Heart right ventricle (tissue), 16 donors: ENCODE measurements around the gene RUNX1. TPM values are rescaled to one million over a fixed set of nuclear protein-coding genes. Genes with fewer than 3 reads are reported as not detected.

ENCODE experiments used
- ATAC-seq, 8 donors: fragments of 200-7000 bp; cut with Tn5 transposase; one replicate each; pipeline ENCODE4 v1.9.1; 2020; ENCODE audit warnings: mild to moderate bottlenecking in 8 of 8, moderate library complexity in 8 of 8, moderate number of reproducible peaks in 1 of 8
- DNase-seq, 2 donors: peaks; one replicate each; pipeline ENCODE4 v3.0.0-alpha.2; 2020
- H3K27ac ChIP-seq, 10 donors: fragments of 200-600 bp; sonication (generic) in 2 of 10; one replicate each; pipeline versions ENCODE4 v1.5.0 to v1.8.0; 2020 to 2022; ENCODE audit warnings: mild to moderate bottlenecking in 3 of 10
- H3K27me3 ChIP-seq, 7 donors: fragments of 200-600 bp; one replicate each; pipeline ENCODE4 v1.8.0; 2021 to 2022; ENCODE audit warnings: mild to moderate bottlenecking in 2 of 7
- H3K36me3 ChIP-seq, 9 donors: fragments of 200-600 bp; sonication (generic) in 1 of 9; one replicate each; pipeline versions ENCODE4 v1.5.0 to v1.8.0; 2020 to 2022; ENCODE audit warnings: mild to moderate bottlenecking in 2 of 9
- H3K4me1 ChIP-seq, 9 donors: fragments of 200-600 bp; sonication (generic) in 1 of 9; one replicate each; pipeline versions ENCODE4 v1.5.0 to v1.8.0; 2020 to 2022; ENCODE audit warnings: mild to moderate bottlenecking in 4 of 9
- H3K4me3 ChIP-seq, 10 donors: fragments of 200-600 bp; sonication (generic) in 2 of 10; one replicate each; pipeline versions ENCODE4 v1.5.0 to v1.8.0; 2020 to 2022; ENCODE audit warnings: mild to moderate bottlenecking in 7 of 10, moderate library complexity in 2 of 10
- H3K9me3 ChIP-seq, 11 donors: fragments of 200-600 bp in 10 of 11; sonication (generic) in 2 of 11; one replicate each; pipeline versions ENCODE4 v1.5.0 to v1.8.0; 2013 to 2022; ENCODE audit warnings: mild to moderate bottlenecking in 2 of 11, control low read depth in 1 of 11, moderate library complexity in 1 of 11
- WGBS, 2 donors: extraction: QIAGEN DNeasy Blood & Tissue Kit; methylation state at CpG; one replicate each; pipeline ENCODE4 v1.1.7; 2013; ENCODE audit warnings: inconsistent platforms in 1 of 2; 5-methylcytosine and 5-hydroxymethylcytosine counted together
- intact Hi-C, 10 donors: fragments of 100-400 bp; cut with DNase I; formaldehyde crosslinking; loops; one replicate each; pipeline versions ENCODE4 v1.11.1 to v1.14.2; 2022
- polyA plus RNA-seq, 2 donors: library from polyadenylated mRNA; stranded (reverse); fragments of 200-250 nt; gene quantifications; one replicate each; pipeline ENCODE4 v1.2.3, GENCODE V29; 2013
- total RNA-seq, 10 donors: library from RNA; stranded (reverse); fragmentation: NEBNext Ultra II Directional in 3 of 10; extraction: Animal tissue kit (Norgen Biotek cat#: 25700) in 3 of 10; gene quantifications; one replicate each; pipeline versions ENCODE4 v1.2.1 to v1.2.4, GENCODE V29; 2021 to 2023
- TF ChIP-seq, protein P1 (sequence below), 9 donors: fragments of 200-600 bp; sonication (generic) in 2 of 9; IDR thresholded peaks; one replicate each; pipeline versions ENCODE4 v1.5.0 to v1.8.0; 2021 to 2022; ENCODE audit warnings: antibody characterized with exemption in 9 of 9, mild to moderate bottlenecking in 5 of 9, moderate library complexity in 1 of 9
- donor health status: Arrhythmogenic right ventricular cardiomyopathy.
- donor health status: ischemic (EF 13 %, LVEDD 7.1; RV severe dilation, severe dysfunction).
- donor health status: healthy with polysubstance abuse.
- donor health status: DM: no; HTN: yes; CAD: no.
- donor health status: DM: no; HTN: no; CAD: no.
- donor health status: ischemic (EF 25% LVEDD 6.9; RV normal size, moderate dysfunction).
- donor health status: ischemic (EF 25% LVEDD 5.7; RV mildly dilated, moderate dysfunction).
- donor health status: healthy.
- donor health status: DM: yes; HTN: yes; CAD: no.
- donor health status: Ischemic cardiomyopathy.
- donor health status: ischemic (EF 35%, LVEDD 5.7; RV mildly dilated, moderate dysfunction).
- donor health status: nonischemic (EF 11% LVEDD 7.7; RV severe dilation, severe dysfunction).
- donor health status: DM: yes; HTN: yes; CAD: no.
- donor health status: PGD.
- donor health status: ischemic (EF 29% LVEDD 5.4; RV normal size, mild dysfunction).
- donor health status: nonischemic (EF 23%, LVEDD 6.1; RV moderate dilation, normal function).

Gene RUNX1
- total and polyA plus RNA-seq, 12 donors, result 0.88 to 29.3 (median 3.5) TPM

DNA sequence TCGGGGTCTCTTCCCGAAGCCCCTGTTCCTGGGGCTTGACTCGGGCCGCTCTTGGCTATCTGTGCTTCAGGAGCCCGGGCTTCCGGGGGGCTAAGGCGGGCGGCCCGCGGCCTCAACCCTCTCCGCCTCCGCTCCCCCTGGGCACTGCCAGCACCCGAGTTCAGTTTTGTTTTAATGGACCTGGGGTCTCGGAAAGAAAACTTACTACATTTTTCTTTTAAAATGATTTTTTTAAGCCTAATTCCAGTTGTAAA lies 158.7 kb downstream of the RUNX1 start:
- peak overlapping the region; percentile 18 to 76 (median 66) for H3K4me3 ChIP-seq
- peak overlapping the region in 8 of 10 donors; percentile 82 to 99 (median 94) for H3K27ac ChIP-seq
- ATAC-seq (no peak), DNase-seq (no peak)
- peaks cover 3 to 81% (median 70%) of the 10 kb centered on the region in 7 donors for H3K27me3 ChIP-seq
- H3K9me3 ChIP-seq, result no peaks in the 10 kb centered on the region
- H3K4me1 ChIP-seq, result peaks cover 0 to 46% (median 25%) of the 10 kb centered on the region in 9 donors
- intact Hi-C loops, result loop anchor here in 6 of 10 donors (2.0 to 10.0 kb wide), 9 partner anchors 314 to 952 kb away; no protein-coding TSS in a partner anchor
- 7 to 13% methylated on average over 14 of the region's 14 CpGs for WGBS, 2 donors
- H3K36me3 ChIP-seq, result peaks cover 0 to 5% (median 0%) of the 10 kb centered on the region in 9 donors
- TF ChIP-seq, protein P1, sequence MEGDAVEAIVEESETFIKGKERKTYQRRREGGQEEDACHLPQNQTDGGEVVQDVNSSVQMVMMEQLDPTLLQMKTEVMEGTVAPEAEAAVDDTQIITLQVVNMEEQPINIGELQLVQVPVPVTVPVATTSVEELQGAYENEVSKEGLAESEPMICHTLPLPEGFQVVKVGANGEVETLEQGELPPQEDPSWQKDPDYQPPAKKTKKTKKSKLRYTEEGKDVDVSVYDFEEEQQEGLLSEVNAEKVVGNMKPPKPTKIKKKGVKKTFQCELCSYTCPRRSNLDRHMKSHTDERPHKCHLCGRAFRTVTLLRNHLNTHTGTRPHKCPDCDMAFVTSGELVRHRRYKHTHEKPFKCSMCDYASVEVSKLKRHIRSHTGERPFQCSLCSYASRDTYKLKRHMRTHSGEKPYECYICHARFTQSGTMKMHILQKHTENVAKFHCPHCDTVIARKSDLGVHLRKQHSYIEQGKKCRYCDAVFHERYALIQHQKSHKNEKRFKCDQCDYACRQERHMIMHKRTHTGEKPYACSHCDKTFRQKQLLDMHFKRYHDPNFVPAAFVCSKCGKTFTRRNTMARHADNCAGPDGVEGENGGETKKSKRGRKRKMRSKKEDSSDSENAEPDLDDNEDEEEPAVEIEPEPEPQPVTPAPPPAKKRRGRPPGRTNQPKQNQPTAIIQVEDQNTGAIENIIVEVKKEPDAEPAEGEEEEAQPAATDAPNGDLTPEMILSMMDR (IDR thresholded peaks at IDR 0.05), result no peak

DNA sequence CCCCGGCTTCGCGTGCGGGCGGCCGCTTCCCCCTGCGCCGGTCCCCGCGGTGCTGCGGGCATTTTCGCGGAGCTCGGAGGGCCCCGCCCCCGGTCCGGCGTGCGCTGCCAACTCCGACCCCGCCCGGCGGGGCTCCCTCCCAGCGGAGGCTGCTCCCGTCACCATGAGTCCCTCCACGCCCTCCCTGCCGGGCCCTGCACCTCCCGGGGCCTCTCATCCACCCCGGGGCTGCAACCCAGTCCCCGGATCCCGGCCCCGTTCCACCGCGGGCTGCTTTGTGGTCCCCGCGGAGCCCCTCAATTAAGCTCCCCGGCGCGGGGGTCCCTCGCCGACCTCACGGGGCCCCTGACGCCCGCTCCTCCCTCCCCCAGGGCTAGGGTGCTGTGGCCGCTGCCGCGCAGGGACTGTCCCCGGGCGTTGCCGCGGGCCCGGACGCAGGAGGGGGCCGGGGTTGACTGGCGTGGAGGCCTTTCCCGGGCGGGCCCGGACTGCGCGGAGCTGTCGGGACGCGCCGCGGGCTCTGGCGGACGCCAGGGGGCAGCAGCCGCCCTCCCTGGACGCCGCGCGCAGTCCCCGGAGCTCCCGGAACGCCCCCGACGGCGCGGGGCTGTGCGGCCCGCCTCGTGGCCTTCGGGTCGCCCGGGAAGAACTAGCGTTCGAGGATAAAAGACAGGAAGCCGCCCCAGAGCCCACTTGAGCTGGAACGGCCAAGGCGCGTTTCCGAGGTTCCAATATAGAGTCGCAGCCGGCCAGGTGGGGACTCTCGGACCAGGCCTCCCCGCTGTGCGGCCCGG lies 159.2 kb downstream of the RUNX1 start:
- peak overlapping the region; percentile 53 to 76 (median 68) for H3K4me3 ChIP-seq
- TF ChIP-seq, protein P1 (IDR thresholded peaks at IDR 0.05), result peak; percentile 61 to 87 (median 79)
- intact Hi-C loops, result loop anchor here in 8 of 10 donors (2.0 to 10.0 kb wide), 17 partner anchors 143 to 1052 kb away; partner anchors contain the start of gene RUNX1 (in 1 of the 8)
- H3K36me3 ChIP-seq, result peaks cover 0 to 6% (median 0%) of the 10 kb centered on the region in 9 donors
- DNase-seq (peak; percentile 65 to 78), ATAC-seq (peak; percentile 62 to 82 (median 72))
- H3K27ac ChIP-seq, result peak overlapping the region; percentile 77 to 99 (median 92)
- WGBS, 2 donors, result 1% methylated on average over 88 to 98 of the region's 98 CpGs
- H3K27me3 ChIP-seq, result peaks cover 3 to 83% (median 70%) of the 10 kb centered on the region in 7 donors
- H3K4me1 ChIP-seq, result peaks cover 0 to 46% (median 25%) of the 10 kb centered on the region in 9 donors
- H3K9me3 ChIP-seq, result no peaks in the 10 kb centered on the region

DNA sequence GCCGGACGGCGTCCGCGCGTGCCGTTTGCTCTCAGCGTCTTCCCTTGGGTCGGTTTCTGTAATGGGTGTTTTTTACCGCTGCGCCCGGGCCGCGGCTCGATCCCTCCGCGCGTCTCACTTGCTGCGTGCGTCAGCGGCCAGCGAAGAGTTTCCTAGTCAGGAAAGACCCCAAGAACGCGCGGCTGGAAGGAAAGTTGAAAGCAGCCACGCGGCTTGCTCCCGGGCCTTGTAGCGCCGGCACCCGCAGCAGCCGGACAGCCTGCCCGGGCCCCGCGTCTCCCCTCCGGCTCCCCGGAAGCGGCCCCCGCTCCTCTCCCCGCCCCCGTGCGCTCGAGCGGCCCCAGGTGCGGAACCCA lies 159.8 kb downstream of the RUNX1 start:
- H3K27me3 ChIP-seq, result peaks cover 3 to 86% (median 75%) of the 10 kb centered on the region in 7 donors
- H3K4me1 ChIP-seq, result peaks cover 0 to 46% (median 25%) of the 10 kb centered on the region in 9 donors
- H3K9me3 ChIP-seq, result no peaks in the 10 kb centered on the region
- 0 to 1% methylated on average over 45 of the region's 45 CpGs for WGBS, 2 donors
- TF ChIP-seq, protein P1 (IDR thresholded peaks at IDR 0.05), result no peak
- H3K4me3 ChIP-seq, result peak overlapping the region; percentile 53 to 76 (median 68)
- DNase-seq (peak; percentile 28 to 54), ATAC-seq (no peak)
- H3K27ac ChIP-seq, result peak overlapping the region; percentile 77 to 99 (median 92)
- peaks cover 0 to 12% (median 0%) of the 10 kb centered on the region in 9 donors for H3K36me3 ChIP-seq
- intact Hi-C loops, result loop anchor here in 7 of 10 donors (5.0 to 10.0 kb wide), 11 partner anchors 142 to 1053 kb away; partner anchors contain the start of gene RUNX1 (in 1 of the 7)

DNA sequence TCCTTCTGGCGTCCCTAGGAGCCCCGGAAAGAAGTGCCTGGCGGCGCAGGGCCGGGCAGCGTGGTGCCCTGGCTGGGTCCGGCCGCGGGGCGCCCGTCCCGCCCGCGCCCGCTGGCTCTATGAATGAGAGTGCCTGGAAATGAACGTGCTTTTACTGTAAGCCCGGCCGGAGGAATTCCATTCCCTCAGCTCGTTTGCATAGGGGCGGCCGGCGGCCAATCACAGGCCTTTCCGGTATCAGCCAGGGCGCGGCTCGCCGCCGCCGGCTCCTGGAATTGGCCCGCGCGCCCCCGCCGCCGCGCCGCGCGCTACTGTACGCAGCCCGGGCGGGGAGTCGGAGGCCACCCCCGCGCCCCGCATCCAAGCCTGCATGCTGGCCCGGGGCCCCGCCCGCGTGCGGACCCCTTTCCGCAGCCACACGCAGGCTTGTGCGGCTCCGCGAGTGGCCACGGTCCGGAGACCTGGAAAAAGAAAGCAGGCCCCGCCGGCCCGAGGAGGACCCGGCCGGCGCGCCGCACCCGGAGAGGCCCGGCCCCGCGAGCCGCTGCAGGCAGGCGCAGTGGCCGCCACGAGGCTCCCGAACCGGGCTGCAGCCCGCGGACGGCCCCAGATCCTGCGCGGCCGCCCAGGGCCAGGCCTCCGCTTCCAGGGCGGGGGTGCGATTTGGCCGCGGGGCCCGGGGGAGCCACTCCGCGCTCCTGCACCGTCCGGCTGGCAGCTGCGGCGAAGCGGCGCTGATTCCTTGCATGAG lies 160.4 kb downstream of the RUNX1 start:
- Histone ChIP-seq H3K27ac (peak overlapping the region; percentile 77 to 99 (median 92)), H3K27me3 (peaks cover 3 to 86% (median 78%) of the 10 kb centered on the region in 7 donors), H3K4me1 (peaks cover 0 to 49% (median 25%) of the 10 kb centered on the region in 9 donors), H3K4me3 (peak overlapping the region; percentile 53 to 76 (median 68)), H3K36me3 (peaks cover 0 to 15% (median 0%) of the 10 kb centered on the region in 9 donors), H3K9me3 (no peaks in the 10 kb centered on the region)
- intact Hi-C loops, result loop anchor here in 7 of 10 donors (5.0 to 10.0 kb wide), 11 partner anchors 141 to 1054 kb away; partner anchors contain the start of gene RUNX1 (in 1 of the 7)
- 0% methylated on average over 78 to 96 of the region's 96 CpGs for WGBS, 2 donors
- ATAC-seq (peak; percentile 85 to 95 (median 89)), DNase-seq (peak; percentile 90 to 93)
- TF ChIP-seq, protein P1 (IDR thresholded peaks at IDR 0.05), result peak in 1 of 9 donors; percentile 2
